ENCODE results near the gene CCDC102B.
"Not testable (repeated sequence)": the region's sequence is repeated elsewhere in the genome, so short reads cannot be mapped to it uniquely, and the experiment has no call there.

The CCDC102B gene

GRCh38 chr18:68916734-68917133, 118.9 kb downstream of the CCDC102B start:
- no peak for DNase-seq

- DNase-seq, result no peak
These were observed 120.3 kb downstream of the CCDC102B start for GRCh38 chr18:68918216-68918615.

GRCh38 chr18:68919900-68920299, 122.0 kb downstream of the CCDC102B start:
- no peak for DNase-seq

- no peak for DNase-seq
These were observed 124.5 kb downstream of the CCDC102B start for GRCh38 chr18:68922392-68922791.

- peak; percentile 17 for DNase-seq
These were observed 127.4 kb downstream of the CCDC102B start for GRCh38 chr18:68925268-68925667.

- no peak for DNase-seq
These were observed 131.1 kb downstream of the CCDC102B start for GRCh38 chr18:68928762-68929675.

- DNase-seq, result no peak
These were observed 137.8 kb downstream of the CCDC102B start for GRCh38 chr18:68935686-68936085.

GRCh38 chr18:68937029-68937599, 139.2 kb downstream of the CCDC102B start:
- no peak for DNase-seq

GRCh38 chr18:68940039-68940438, 142.2 kb downstream of the CCDC102B start:
- no peak for DNase-seq

GRCh38 chr18:68940754-68941153, 142.9 kb downstream of the CCDC102B start:
- no peak for DNase-seq

GRCh38 chr18:68942230-68942629, 144.3 kb downstream of the CCDC102B start:
- DNase-seq, result no peak

- DNase-seq, result not testable (repeated sequence)
These were observed 146.0 kb downstream of the CCDC102B start for GRCh38 chr18:68943861-68944260.

GRCh38 chr18:68944330-68944729, 146.4 kb downstream of the CCDC102B start:
- DNase-seq, result no peak

- DNase-seq, result no peak
These were observed 146.9 kb downstream of the CCDC102B start for GRCh38 chr18:68944826-68945225.

- DNase-seq, result no peak
These were observed 150.7 kb downstream of the CCDC102B start for GRCh38 chr18:68948622-68949021.

- DNase-seq, result no peak
These were observed 156.9 kb downstream of the CCDC102B start for GRCh38 chr18:68954738-68955137.

- no peak for DNase-seq
These were observed 158.8 kb downstream of the CCDC102B start for GRCh38 chr18:68956650-68957049.

- DNase-seq, result no peak
These were observed 162.5 kb downstream of the CCDC102B start for GRCh38 chr18:68960355-68960754.

GRCh38 chr18:68962623-68963022, 164.7 kb downstream of the CCDC102B start:
- no peak for DNase-seq

- no peak for DNase-seq
These were observed 167.9 kb downstream of the CCDC102B start for GRCh38 chr18:68965817-68966216.

GRCh38 chr18:68969027-68969426, 171.1 kb downstream of the CCDC102B start:
- DNase-seq, result no peak

- no peak for DNase-seq
These were observed 174.3 kb downstream of the CCDC102B start for GRCh38 chr18:68972176-68972575.

GRCh38 chr18:68979737-68980136, 181.9 kb downstream of the CCDC102B start:
- DNase-seq, result no peak

GRCh38 chr18:68983126-68983525, 185.2 kb downstream of the CCDC102B start:
- no peak for DNase-seq
